ENCODE results near the gene CALN1.

CALN1 gene

DNA sequence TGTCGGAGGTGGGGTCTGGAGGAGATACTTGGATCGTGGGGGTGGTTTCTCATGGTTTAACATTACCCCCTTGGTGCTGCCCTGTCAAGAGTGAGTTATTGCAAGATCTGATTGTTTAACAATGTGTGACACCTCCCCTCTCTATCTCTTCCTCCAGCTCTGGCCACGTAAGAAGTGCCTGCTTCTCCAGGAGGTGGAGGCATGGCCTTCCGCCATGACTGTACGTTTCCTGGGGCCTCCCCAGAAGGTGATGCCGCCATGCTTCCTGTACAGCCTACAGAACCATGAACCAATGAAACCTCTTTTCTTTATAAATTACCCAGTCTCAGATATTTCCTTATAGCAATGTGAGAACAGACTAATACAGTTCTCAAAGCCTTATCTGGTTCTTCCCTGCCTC, 547.0 kb downstream of the CALN1 start:
- Histone ChIP-seq H3K4me1 (no peaks in the 10 kb centered on the region), H3K36me3 (replicated peaks) (no peaks in the 10 kb centered on the region), H3K9me3 (no peaks in the 10 kb centered on the region; the same call in 1 of the 2 replicates), H3K27me3 (ENCODE audit: low read depth) (no peaks in the 10 kb centered on the region), H3K4me3 (no peak overlapping the region)
- in situ Hi-C loops (cut with MboI; ENCODE audit: low sequenced_read_pairs), result no loop called here
- DNase-seq (ENCODE audit: low spot score in 2 of 2), result no peak

DNA sequence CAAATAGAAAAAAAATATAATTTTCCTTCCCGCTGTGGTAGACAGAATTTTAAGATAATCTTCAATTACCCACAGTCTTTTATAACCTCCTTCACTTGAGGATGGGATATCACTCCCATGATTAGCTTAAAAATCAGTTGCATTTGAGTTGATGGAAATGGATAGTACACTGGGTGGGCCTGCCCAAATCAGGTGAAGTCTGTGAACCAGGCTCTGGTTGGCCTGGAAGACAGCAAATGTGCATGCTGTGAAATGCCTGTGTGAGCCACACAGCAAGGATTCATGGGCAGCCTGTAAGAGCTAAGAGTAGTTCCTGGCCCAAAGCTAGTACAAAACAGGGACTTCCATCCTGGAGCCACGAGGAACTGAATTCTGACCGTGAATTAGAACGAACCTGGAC, 548.0 kb downstream of the CALN1 start:
- Histone ChIP-seq H3K36me3 (replicated peaks) (no peaks in the 10 kb centered on the region), H3K4me3 (no peak overlapping the region), H3K4me1 (no peaks in the 10 kb centered on the region), H3K9me3 (no peaks in the 10 kb centered on the region; the same call in 1 of the 2 replicates), H3K27me3 (ENCODE audit: low read depth) (no peaks in the 10 kb centered on the region)
- in situ Hi-C loops (cut with MboI; ENCODE audit: low sequenced_read_pairs), result no loop called here
- no peak for DNase-seq (ENCODE audit: low spot score in 2 of 2)

DNA sequence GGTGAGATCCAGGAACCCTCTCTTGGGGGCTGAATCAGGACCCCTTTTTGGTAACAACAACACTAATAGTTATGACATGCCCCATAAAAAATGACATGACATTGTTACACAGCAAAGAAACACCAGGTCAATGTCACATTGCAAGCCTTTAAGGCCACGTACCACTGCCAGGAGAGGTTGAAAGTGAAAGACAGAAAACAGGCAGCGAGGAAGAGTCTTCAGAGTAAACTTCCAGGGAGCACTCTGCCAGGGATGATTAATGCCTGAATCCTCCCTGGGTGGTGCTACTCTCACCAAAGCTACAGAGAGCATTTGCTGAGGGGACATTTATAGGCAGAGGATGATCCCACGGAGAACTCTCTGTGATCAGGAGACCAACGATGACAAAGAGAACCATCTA, 551.6 kb downstream of the CALN1 start:
- no peaks in the 10 kb centered on the region for H3K36me3 ChIP-seq (replicated peaks)

DNA sequence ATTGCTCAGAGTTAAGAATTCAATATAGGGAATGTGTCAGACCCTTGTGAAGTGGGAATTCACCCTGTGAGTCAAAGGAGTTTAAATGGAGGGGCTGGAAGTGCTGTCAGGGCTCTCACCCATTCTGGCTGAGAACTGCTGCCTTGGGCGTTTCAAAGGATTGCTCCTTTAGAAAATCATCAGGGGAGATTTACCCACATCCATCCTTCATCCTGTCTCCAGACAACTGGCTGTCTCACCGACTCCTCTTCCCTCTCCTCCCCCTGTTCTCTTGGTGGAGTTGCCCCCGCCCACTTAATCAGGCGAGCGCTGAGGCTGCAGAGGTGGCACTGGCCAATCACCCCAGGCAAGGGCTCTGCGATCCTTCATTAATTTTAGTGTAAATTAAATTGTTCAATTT, 554.8 kb downstream of the CALN1 start:
- DNase-seq (ENCODE audit: low spot score in 2 of 2), result no peak
- Histone ChIP-seq H3K4me1 (no peaks in the 10 kb centered on the region), H3K9me3 (no peaks in the 10 kb centered on the region; the same call in 1 of the 2 replicates), H3K36me3 (replicated peaks) (no peaks in the 10 kb centered on the region), H3K27me3 (ENCODE audit: low read depth) (no peaks in the 10 kb centered on the region), H3K4me3 (no peak overlapping the region)
- in situ Hi-C loops (cut with MboI; ENCODE audit: low sequenced_read_pairs), result no loop called here

More for the DNA sequence above, 551.6 kb downstream of the CALN1 start:
- H3K4me1 ChIP-seq, result no peaks in the 10 kb centered on the region
- DNase-seq (ENCODE audit: low spot score in 2 of 2), result no peak
- H3K9me3 ChIP-seq, result no peaks in the 10 kb centered on the region; the same call in 1 of the 2 replicates
- H3K4me3 ChIP-seq, result no peak overlapping the region
- in situ Hi-C loops (cut with MboI; ENCODE audit: low sequenced_read_pairs), result no loop called here
- no peaks in the 10 kb centered on the region for H3K27me3 ChIP-seq (ENCODE audit: low read depth)

DNA sequence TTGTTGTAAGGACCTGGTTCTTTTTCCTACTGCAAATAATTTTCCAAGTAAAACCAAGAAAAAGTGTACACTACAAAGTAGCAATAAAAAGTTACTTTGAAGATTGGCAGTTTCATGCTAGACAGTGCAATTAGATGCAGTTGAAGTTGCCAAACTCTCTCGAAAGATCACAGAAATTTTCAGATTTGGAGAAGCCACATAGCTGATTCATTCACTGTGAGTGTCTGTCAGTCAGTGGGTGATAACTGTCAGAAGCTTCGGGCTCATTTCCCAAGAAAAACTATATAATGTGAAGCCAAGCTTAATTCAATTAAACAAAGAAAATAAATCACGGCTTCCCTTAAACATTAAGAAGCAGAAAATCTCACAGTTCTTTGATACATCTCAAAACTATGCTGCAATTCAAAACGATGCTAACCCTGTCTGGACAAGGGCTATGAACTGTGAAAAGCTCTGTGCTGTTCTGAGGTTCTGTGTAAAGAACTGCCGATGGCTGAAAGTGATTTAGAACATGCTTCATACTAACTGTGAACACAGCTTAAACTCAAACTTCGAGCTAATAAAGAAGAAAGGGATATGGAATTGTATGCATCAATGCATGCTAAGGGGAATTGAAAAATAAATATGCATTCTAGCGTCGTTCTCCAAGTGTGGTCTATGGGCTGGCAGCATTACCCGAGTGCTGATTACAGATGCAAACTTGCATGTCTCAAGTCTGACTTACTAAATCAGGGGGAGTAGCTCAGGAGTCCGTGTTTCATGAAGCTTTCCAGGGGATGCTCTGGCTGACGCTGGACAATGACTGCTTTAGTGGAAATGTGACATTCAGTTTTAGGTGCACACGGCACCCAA, 557.4 kb downstream of the CALN1 start:
- H3K36me3 ChIP-seq (replicated peaks), result no peaks in the 10 kb centered on the region
- no peaks in the 10 kb centered on the region for H3K27me3 ChIP-seq (ENCODE audit: low read depth)
- H3K4me3 ChIP-seq, result no peak overlapping the region
- in situ Hi-C loops (cut with MboI; ENCODE audit: low sequenced_read_pairs), result no loop called here
- no peaks in the 10 kb centered on the region for H3K9me3 ChIP-seq
- H3K4me1 ChIP-seq, result no peaks in the 10 kb centered on the region
- no peak for DNase-seq (ENCODE audit: low spot score in 2 of 2)

DNA sequence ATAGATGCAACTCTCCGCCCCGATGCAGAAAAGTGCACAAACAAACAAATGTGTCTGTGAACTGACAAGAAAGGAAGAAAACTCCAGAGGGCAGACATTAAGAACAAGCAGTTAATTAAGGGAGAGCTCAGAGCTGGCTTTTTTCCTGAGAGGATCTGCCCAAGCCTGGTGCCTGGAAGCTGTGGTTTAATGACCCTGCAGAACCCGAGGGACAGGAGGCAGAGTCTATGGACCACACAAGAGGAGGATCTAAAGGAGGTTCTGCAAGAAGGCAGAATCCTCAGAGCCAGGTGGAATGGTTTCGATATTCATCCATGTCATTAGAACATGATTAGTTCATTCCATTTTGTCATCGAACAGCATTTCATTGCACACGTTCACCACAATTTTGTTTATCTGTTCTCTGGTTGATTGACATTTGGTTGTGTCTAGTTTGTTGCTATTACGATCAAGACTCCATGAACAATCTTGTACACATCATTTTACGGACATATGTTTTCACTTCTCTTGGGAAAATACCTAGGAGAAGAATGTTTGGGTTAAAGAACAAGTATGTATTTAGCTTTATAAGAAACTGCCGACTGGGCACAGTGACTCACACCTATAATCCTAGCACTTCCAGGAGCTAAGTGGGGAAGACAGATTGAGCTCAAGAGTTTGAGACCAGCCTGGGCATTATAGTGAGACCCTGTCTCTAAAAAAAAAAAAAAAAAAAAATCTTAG, 560.2 kb downstream of the CALN1 start:
- Histone ChIP-seq H3K27me3 (ENCODE audit: low read depth) (no peaks in the 10 kb centered on the region), H3K36me3 (replicated peaks) (no peaks in the 10 kb centered on the region), H3K4me3 (no peak overlapping the region), H3K9me3 (no peaks in the 10 kb centered on the region), H3K4me1 (no peaks in the 10 kb centered on the region)
- no peak for DNase-seq (ENCODE audit: low spot score in 2 of 2)
- in situ Hi-C loops (cut with MboI; ENCODE audit: low sequenced_read_pairs), result no loop called here

DNA sequence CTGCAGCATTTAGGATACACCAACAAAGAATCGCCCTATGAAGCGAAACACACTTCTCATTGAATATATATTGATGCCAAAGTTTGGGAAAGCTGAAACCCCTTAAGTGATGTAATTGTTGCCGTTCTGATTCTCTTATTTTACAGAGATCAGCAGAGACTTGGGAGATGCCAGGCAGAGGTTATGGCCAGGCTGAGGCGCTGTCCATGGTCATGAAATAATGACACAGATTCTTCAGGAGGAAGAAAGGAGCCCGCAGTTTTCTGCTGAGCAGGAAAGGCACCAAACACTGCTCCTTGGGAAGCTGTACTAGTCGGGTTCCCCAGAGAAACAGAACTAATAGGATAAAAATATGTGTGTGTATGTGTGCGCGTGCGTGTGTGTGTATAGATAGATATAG, 566.0 kb downstream of the CALN1 start:
- in situ Hi-C loops (cut with MboI; ENCODE audit: low sequenced_read_pairs), result no loop called here
- H3K9me3 ChIP-seq, result no peaks in the 10 kb centered on the region
- no peak for DNase-seq (ENCODE audit: low spot score in 2 of 2)
- no peaks in the 10 kb centered on the region for H3K36me3 ChIP-seq (replicated peaks)
- no peaks in the 10 kb centered on the region for H3K27me3 ChIP-seq (ENCODE audit: low read depth)
- no peaks in the 10 kb centered on the region for H3K4me1 ChIP-seq
- H3K4me3 ChIP-seq, result no peak overlapping the region

DNA sequence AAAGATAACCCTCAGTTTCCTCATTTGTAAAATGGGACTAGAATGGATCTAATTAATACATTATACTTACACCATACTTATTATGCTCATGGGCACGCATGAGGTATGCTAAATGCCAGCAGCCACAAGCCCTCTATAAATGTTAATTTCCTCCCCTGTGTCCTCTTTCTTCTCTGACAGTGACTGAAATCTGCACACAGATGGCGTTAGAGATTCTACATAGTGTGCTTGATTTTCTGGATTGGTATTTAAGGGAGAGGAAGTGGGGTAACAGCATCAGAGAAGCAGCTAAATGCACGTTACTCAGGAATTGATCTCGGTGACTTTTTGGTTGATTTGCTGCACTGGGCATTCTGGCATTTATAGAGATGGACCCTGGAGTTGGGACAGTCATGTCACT, 568.5 kb downstream of the CALN1 start:
- DNase-seq (ENCODE audit: low spot score in 2 of 2), result no peak
- no peak overlapping the region for H3K4me3 ChIP-seq
- in situ Hi-C loops (cut with MboI; ENCODE audit: low sequenced_read_pairs), result no loop called here
- H3K9me3 ChIP-seq, result no peaks in the 10 kb centered on the region
- H3K4me1 ChIP-seq, result no peaks in the 10 kb centered on the region
- no peaks in the 10 kb centered on the region for H3K36me3 ChIP-seq (replicated peaks)
- no peaks in the 10 kb centered on the region for H3K27me3 ChIP-seq (ENCODE audit: low read depth)

DNA sequence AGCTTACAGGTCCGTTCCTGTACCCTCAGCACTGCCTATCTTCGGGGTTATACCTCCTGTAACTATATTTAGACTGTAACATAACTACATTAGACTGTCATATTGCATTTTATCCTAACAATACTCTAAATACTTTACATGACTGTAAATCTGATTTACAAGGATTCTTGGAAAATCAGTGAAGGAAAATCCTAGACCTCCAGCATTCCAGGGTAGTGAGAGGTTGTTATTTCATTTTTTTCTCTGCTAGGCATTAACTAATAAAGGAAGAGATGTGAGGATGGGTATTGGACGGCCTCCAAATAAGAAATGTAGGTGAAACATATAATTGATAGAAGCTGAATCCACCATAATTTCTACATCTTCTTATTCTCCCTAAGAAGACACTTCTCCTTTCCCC, 569.4 kb downstream of the CALN1 start:
- no peak overlapping the region for H3K4me3 ChIP-seq
- H3K27me3 ChIP-seq (ENCODE audit: low read depth), result no peaks in the 10 kb centered on the region
- in situ Hi-C loops (cut with MboI; ENCODE audit: low sequenced_read_pairs), result no loop called here
- no peaks in the 10 kb centered on the region for H3K9me3 ChIP-seq
- no peaks in the 10 kb centered on the region for H3K4me1 ChIP-seq
- no peak for DNase-seq (ENCODE audit: low spot score in 2 of 2)
- H3K36me3 ChIP-seq (replicated peaks), result no peaks in the 10 kb centered on the region

DNA sequence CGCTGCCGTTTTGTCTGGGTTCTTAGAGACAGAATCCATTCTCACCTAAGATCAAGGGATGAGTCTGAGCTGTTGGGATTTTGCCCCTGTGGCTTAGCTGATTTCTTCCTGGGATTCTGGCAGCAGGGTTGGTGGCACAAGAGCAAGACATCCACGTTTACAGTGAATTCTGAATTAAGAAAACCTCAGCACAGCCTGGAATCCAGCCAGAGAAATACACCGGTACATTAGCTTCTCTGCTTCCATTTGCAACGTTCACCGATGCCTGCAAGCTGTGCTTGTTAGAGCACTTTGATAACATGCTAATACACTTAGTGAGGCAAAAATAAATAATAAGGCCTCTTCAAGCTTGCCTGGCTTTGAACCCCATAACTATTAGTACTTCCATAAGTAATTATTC, 569.8 kb downstream of the CALN1 start:
- no peak overlapping the region for H3K4me3 ChIP-seq
- H3K36me3 ChIP-seq (replicated peaks), result no peaks in the 10 kb centered on the region
- in situ Hi-C loops (cut with MboI; ENCODE audit: low sequenced_read_pairs), result no loop called here
- no peaks in the 10 kb centered on the region for H3K27me3 ChIP-seq (ENCODE audit: low read depth)
- DNase-seq (ENCODE audit: low spot score in 2 of 2), result no peak
- H3K4me1 ChIP-seq, result no peaks in the 10 kb centered on the region
- H3K9me3 ChIP-seq, result no peaks in the 10 kb centered on the region

DNA sequence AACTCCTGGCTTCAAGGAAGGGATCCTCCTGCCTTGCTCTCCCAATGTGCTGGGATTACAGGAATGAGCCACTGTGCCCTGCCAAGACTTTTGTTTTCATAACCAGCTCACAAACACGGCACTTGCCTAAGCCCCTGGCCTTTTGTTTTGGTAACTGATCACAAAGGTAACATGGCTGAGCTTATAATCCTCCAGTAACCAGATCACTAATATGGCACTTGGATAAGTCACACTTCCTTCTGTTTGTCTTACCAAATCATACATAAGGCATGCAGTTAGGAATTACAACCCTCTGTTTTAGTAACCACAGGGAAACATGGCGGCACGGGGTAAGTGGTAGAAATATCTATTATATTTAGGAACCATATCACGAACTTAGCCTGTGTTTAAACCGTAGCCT, 577.1 kb downstream of the CALN1 start:
- in situ Hi-C loops (cut with MboI; ENCODE audit: low sequenced_read_pairs), result no loop called here
- Histone ChIP-seq H3K9me3 (no peaks in the 10 kb centered on the region; the same call in 1 of the 2 replicates), H3K4me1 (no peaks in the 10 kb centered on the region), H3K4me3 (no peak overlapping the region), H3K27me3 (ENCODE audit: low read depth) (no peaks in the 10 kb centered on the region), H3K36me3 (replicated peaks) (no peaks in the 10 kb centered on the region)
- no peak for DNase-seq (ENCODE audit: low spot score in 2 of 2)

DNA sequence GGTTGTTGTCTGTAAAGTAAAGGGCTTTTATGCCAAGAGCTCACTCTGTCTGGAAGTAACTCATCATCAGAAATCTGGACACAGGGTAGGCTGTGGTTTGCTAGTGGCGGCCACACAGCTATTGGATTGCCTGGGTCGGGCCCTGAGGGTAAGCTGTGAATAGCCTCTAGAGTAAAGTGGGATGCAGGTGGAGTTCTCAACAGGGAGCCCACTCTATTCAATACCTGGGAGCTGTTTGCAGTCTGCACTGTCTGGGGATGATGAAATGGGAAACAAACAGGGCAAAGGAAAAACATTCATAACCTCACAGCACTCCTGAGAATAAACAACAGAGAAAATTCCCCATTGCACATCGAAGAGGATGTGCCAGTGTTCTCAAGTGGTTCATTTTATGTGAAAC, 582.6 kb downstream of the CALN1 start:
- no peaks in the 10 kb centered on the region for H3K9me3 ChIP-seq
- H3K27me3 ChIP-seq (ENCODE audit: low read depth), result no peaks in the 10 kb centered on the region
- H3K36me3 ChIP-seq (replicated peaks), result no peaks in the 10 kb centered on the region
- H3K4me3 ChIP-seq, result no peak overlapping the region
- in situ Hi-C loops (cut with MboI; ENCODE audit: low sequenced_read_pairs), result no loop called here
- DNase-seq (ENCODE audit: low spot score in 2 of 2), result no peak
- H3K4me1 ChIP-seq, result no peaks in the 10 kb centered on the region

DNA sequence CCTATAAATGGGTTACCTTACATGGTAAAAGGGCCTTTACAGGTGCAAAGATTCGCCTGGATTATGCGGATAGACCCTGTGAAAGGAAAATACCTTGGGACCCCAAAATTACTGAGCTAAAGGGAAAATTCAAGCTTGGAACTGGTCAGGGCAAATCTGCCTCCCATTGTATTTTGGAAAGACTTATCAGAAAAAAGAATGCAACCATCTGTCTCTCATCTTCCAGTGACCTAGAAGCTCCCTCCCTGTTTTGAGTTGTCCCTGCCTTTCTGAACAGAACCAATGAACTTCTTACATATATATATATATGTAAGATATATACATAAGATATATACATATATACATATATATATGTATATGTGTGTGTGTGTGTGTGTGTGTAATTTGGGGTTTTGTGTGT, 583.8 kb downstream of the CALN1 start:
- Histone ChIP-seq H3K9me3 (no peaks in the 10 kb centered on the region), H3K4me3 (no peak overlapping the region), H3K4me1 (no peaks in the 10 kb centered on the region), H3K27me3 (ENCODE audit: low read depth) (no peaks in the 10 kb centered on the region), H3K36me3 (replicated peaks) (no peaks in the 10 kb centered on the region)
- no peak for DNase-seq (ENCODE audit: low spot score in 2 of 2)
- in situ Hi-C loops (cut with MboI; ENCODE audit: low sequenced_read_pairs), result no loop called here

DNA sequence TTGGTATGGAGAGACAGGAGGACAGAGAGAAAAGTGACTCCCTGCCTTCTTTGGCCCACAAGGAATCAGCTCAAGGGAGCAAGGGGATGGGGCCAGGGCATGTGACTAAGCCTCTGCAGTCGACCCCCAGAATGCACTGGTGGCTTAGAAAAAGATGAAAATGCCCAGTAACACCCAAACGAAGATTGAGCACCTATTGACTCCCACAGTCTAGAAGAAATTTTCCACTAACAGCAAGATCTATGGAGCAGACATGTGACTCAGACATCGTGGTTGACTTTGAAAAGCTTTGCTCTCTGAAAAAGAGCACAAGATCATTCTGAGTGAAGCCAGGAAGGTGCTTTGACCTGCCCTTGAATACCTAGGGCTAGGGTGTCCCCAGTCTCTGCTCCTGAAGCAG, 586.0 kb downstream of the CALN1 start:
- no peaks in the 10 kb centered on the region for H3K27me3 ChIP-seq (ENCODE audit: low read depth)
- H3K36me3 ChIP-seq (replicated peaks), result no peaks in the 10 kb centered on the region
- H3K4me1 ChIP-seq, result no peaks in the 10 kb centered on the region
- H3K4me3 ChIP-seq, result no peak overlapping the region
- no peaks in the 10 kb centered on the region for H3K9me3 ChIP-seq
- in situ Hi-C loops (cut with MboI; ENCODE audit: low sequenced_read_pairs), result no loop called here
- no peak for DNase-seq (ENCODE audit: low spot score in 2 of 2)

Data from HAP-1 (cell line).